GM12891 (cell line): ENCODE results near the gene RAP1GDS1.
"Not testable (repeated sequence)": the region's sequence is repeated elsewhere in the genome, so short reads cannot be mapped to it uniquely, and the experiment has no call there.

Experiments
- DNase-seq: peaks from one replicate; pipeline ENCODE4 v3.0.0; 2011; ENCODE audit warnings: low spot score; ENCODE audit not compliant: insufficient read length
- FAIRE-seq: peaks from 2 replicates; lab custom pipeline; 2011; peaks lifted over from hg19 to GRCh38; lab: Jason Lieb, UNC
- PAX5 ChIP-seq: IDR thresholded peaks from 2 replicates; pipeline ENCODE4 v1.6.1; 2011; ENCODE audit warnings: low read length, moderate library complexity, mild to moderate bottlenecking; ENCODE audit not compliant: insufficient read depth, severe bottlenecking
- POLR2A ChIP-seq: IDR thresholded peaks from 2 replicates; pipeline ENCODE4 v1.6.1; 2011; ENCODE audit warnings: low read depth, low read length, control low read depth
- POLR2AphosphoS5 ChIP-seq: IDR thresholded peaks from 2 replicates; pipeline ENCODE4 v1.6.1; 2011; ENCODE audit warnings: low read depth, low read length, control low read depth
- POU2F2 ChIP-seq: IDR thresholded peaks from 2 replicates; pipeline ENCODE4 v1.6.1; 2011; ENCODE audit warnings: low read depth, mild to moderate bottlenecking, control low read depth, low read length, moderate library complexity
- SPI1 ChIP-seq: IDR thresholded peaks from 2 replicates; pipeline ENCODE4 v1.6.1; 2011; ENCODE audit warnings: low read depth, low read length, control low read depth
- TAF1 ChIP-seq: IDR thresholded peaks from 2 replicates; pipeline ENCODE4 v1.6.1; 2011; ENCODE audit warnings: low read depth, low read length, control low read depth

The RAP1GDS1 gene

DNA sequence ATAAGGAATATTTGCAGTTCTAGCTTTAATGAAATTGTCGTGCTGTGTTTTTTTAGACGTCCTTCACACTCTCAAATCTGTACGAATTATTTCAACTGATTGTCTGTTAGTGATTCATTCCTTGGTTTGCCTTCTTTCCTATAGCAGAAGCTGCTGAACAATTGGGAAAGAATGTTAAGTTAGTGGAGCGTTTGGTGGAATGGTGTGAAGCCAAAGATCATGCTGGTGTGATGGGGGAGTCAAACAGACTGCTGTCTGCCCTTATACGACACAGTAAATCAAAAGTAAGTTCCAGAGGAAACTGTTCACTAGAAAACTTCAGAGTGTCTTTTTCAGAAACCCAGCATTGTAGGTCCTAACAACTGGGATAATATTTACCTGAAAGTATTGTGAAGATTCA, 159.9 kb downstream of the RAP1GDS1 start:
- FAIRE-seq (no peak), DNase-seq (no peak)
- no peak for TF ChIP-seq SPI1
- no peak for TF ChIP-seq TAF1
- TF ChIP-seq POU2F2: no peak
- TF ChIP-seq POLR2AphosphoS5: no peak
- TF ChIP-seq PAX5: no peak
- TF ChIP-seq POLR2A: no peak

DNA sequence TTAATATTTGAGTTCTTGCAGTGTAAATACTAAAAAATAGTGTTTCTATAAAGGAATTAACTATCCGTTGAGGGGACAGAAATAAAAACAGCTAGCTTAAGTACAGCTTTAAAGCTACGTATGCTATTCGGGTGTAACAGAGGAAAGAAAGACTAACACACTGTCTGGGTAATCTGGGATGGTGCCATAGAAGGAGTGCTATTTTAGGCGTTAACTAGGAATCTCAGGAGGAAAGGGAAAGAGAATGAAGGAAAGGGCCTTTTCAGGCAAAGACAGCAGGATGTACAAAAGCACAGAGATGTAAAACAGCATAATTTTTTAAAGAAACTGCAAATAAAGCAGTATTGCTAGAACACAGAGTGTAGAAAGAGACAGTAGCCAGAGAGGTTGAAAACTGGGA, 161.8 kb downstream of the RAP1GDS1 start:
- no peak for FAIRE-seq
- DNase-seq: no peak
- no peak for TF ChIP-seq POLR2AphosphoS5
- no peak for TF ChIP-seq TAF1
- no peak for TF ChIP-seq POLR2A
- TF ChIP-seq SPI1: no peak
- TF ChIP-seq PAX5: no peak
- no peak for TF ChIP-seq POU2F2

DNA sequence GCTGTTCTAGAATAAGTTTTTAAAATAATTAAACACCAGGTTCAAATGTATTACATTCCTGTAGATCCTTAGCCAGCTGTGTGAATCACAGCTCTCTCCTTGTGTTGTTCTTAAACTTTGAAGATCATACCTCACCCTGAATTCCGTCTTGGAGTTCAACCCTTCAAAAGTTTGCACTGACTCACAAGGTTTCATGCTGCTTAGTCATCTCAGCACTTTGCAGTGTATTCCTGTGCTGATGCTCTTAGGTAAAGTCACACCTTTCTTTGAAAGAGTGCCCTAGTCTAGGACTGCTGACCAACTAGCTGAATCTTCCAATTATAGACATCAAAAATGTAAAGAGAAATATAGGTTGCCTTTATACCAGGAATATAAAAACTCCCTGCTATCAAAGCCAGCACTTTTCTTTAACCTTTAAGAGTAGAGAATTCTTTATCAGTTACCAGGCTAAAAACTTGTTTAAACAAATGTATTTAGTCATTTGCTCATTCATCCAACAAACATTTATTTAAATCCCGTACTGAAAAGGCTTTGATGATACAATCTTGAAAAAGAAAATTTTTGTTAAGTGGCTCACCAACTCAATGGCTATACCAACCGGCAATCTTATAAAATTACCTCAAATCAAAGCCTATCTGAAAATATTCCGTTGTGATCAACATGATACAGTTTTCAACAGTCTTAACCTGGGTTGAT, 169.7 kb downstream of the RAP1GDS1 start:
- no peak for TF ChIP-seq POLR2A
- TF ChIP-seq SPI1: no peak
- no peak for TF ChIP-seq POU2F2
- no peak for TF ChIP-seq PAX5
- TF ChIP-seq TAF1: no peak
- TF ChIP-seq POLR2AphosphoS5: no peak
- FAIRE-seq (no peak), DNase-seq (no peak)

DNA sequence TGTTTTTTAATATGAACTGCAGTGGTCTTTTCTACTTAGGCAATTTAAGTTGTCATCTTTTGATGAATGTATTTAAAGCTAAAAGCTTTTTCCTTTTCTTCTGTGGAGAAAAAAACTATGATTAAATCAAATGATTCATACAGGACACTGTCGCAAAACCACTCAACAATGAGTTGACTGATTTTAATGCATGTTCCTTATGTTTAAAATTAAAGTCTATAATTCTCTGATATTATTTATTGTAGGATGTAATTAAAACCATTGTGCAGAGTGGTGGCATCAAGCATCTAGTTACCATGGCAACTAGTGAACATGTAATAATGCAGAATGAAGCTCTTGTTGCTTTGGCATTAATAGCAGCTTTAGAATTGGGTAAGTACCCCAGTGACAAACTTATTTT, 172.5 kb downstream of the RAP1GDS1 start:
- DNase-seq: no peak
- TF ChIP-seq POLR2AphosphoS5: no peak
- FAIRE-seq: no peak

DNA sequence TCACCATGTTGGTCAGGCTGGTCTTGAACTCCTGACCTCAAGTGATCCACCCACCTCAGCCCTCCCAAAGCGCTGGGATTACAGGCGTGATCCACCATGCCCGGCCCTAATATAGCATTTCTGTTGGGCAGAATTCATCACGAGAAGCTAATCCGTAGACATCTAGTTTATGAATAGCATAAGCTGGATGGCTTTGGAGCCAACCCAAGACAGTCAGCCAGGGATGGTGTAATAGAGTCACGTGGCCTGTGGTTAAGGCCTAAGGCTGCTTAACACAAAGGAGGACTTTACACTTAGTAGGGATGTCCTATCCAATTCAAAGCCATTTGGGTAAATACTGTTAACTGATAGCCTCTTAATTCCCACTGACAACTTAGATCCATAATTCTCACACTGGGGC, 173.6 kb downstream of the RAP1GDS1 start:
- no peak for DNase-seq
- no peak for TF ChIP-seq POLR2A
- TF ChIP-seq TAF1: no peak
- TF ChIP-seq SPI1: no peak
- no peak for TF ChIP-seq POU2F2
- TF ChIP-seq PAX5: no peak
- no peak for TF ChIP-seq POLR2AphosphoS5
- no peak for FAIRE-seq

DNA sequence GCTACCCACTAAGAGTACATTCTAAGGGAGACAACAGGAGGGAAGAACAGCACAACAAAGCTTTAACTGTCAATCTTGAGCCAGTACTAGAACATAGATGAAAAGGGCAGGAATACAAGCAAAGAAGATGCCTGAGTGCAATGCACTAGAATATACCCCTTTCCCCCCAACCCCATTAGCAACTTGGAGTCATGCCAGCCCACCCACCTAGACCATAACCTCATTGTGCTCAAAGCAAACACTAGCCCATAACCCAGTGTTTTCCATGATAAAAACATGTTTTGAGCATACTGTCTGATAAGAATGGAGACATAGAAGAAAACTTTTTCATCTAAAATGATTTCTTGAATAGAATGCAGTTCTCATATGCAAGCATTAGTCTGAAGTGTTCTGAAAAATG, 183.2 kb downstream of the RAP1GDS1 start:
- TF ChIP-seq TAF1 (no peak), SPI1 (no peak), POLR2AphosphoS5 (no peak), POLR2A (no peak), POU2F2 (no peak), PAX5 (no peak)
- DNase-seq: no peak
- FAIRE-seq: peak; percentile 20

DNA sequence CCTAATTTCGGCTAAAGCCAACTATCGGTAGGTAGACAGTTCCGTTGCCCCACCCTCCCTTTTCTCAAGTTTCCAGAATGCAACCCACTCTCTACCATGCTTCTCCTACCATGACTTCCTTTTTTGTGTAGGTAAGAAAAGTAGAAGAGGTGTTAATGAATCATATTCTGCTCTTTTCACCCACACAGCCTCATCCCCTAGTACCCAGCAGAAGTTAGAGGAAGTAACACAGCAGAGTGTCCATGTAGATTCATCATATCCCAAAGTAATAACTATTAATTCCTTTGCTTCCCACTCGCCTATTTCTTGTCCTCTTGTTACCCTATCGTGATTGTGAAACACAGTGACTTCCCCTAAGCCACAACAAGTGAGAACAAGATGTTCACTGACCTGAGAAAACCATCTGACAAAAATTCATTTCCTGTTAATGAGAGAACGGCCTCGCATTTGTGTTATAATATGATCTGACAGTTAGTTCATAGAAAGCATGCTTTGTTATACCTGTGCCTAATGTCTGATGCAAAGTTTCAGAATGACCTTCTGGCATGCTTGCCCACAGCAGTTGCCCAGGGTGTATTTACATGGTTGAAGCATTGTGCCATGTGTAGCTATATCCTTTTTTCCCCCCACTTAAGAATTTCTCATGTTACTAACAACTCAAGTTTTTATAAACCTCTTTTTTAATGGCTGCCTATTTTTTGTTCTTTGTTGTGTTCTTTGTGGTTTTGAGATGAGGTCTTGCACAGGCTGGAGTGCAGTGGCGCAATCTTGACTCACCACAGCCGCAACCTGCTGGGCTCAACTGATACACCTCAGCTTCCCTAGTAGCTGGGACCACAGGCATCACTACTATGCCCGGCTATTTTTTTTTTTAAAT, 185.6 kb downstream of the RAP1GDS1 start:
- TF ChIP-seq POLR2AphosphoS5: no peak
- TF ChIP-seq SPI1: peak; percentile 66
- DNase-seq (no peak), FAIRE-seq (peak; percentile 92)

DNA sequence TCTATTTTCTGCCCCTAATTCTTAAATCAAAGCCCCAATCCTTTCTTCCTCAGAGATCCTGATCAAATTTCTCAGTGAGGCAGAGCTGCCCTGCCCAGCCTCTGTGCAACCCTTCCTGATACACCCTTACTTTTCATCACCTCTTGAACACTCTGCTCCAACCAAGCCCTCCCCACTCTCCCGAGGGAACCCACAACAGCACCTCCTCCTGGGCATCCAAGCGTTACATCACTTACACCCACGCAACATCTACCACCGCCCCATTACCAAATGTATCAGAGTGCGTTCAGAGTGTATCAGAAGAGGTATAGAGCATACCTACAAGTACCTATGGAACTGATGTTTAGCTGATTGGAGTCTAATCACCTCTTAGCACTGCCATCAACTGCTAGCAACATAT, 186.5 kb downstream of the RAP1GDS1 start:
- peak; percentile 84 for FAIRE-seq
- no peak for TF ChIP-seq TAF1
- no peak for TF ChIP-seq POLR2AphosphoS5
- no peak for TF ChIP-seq SPI1
- no peak for TF ChIP-seq POU2F2
- TF ChIP-seq PAX5: no peak
- no peak for TF ChIP-seq POLR2A
- DNase-seq: no peak

DNA sequence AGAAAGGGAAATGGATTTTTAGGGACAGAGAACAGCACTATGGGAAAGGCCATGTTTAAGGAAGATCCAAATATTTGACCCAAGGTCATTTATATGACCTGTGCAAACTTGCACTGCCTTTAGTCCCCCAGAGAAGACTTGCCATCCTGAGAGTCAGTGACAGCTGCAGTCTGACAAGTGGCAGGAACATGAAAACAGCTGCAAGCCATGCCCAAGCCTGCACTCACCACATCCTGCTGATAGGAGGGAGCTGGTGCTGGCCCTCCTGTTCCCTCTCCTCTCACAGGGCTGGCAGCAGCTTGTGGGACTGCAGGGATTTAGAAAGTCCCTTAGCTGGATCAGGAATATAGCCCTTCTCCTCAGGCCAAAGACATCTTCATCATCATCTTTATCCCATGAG, 187.7 kb downstream of the RAP1GDS1 start:
- no peak for DNase-seq
- TF ChIP-seq POLR2A: no peak
- TF ChIP-seq PAX5: no peak
- no peak for TF ChIP-seq TAF1
- TF ChIP-seq SPI1: no peak
- TF ChIP-seq POLR2AphosphoS5: no peak
- no peak for TF ChIP-seq POU2F2

DNA sequence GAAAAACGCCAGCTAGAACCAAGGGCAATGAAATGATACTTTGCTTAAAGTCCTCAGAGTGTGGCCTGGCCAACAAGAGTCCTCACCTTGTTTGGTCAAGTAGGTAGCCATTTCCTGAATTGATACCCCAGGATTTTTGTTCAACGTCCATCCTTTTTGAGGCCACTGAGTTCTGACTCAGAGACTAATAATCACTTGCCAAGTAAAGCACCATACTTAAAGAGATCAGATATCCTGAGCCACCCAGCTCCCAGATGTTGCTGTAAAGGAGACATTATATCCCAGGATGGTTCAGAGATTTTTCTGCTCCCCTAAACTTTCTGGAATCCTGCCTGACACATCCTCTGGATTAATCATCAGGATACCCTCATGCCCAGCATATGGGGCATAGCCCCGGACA, 190.9 kb downstream of the RAP1GDS1 start:
- DNase-seq: no peak
- no peak for FAIRE-seq
- TF ChIP-seq POLR2AphosphoS5: no peak
- TF ChIP-seq PAX5: no peak
- TF ChIP-seq SPI1: no peak
- TF ChIP-seq POLR2A: no peak
- TF ChIP-seq TAF1: no peak
- no peak for TF ChIP-seq POU2F2

More for the DNA sequence above, 187.7 kb downstream of the RAP1GDS1 start:
- FAIRE-seq: no peak

DNA sequence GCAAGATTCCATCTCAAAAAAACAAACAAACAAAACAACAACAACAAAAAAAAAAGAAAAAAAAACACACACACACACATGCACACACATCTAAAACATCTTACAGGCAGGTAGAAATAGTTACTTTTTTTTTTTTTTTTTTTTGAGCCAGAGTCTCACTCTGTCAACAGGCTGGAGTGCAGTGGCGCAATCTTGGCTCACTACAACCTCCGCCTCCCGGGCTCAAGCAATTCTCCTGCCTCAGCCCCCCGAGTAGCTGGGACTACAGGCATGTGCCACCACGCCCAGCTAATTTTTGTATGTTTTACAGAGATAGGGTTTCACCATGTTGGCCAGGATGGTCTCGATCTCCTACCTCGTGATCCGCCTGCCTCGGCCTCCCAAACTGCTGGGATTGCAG, 196.2 kb downstream of the RAP1GDS1 start:
- FAIRE-seq: not testable (repeated sequence)

DNA sequence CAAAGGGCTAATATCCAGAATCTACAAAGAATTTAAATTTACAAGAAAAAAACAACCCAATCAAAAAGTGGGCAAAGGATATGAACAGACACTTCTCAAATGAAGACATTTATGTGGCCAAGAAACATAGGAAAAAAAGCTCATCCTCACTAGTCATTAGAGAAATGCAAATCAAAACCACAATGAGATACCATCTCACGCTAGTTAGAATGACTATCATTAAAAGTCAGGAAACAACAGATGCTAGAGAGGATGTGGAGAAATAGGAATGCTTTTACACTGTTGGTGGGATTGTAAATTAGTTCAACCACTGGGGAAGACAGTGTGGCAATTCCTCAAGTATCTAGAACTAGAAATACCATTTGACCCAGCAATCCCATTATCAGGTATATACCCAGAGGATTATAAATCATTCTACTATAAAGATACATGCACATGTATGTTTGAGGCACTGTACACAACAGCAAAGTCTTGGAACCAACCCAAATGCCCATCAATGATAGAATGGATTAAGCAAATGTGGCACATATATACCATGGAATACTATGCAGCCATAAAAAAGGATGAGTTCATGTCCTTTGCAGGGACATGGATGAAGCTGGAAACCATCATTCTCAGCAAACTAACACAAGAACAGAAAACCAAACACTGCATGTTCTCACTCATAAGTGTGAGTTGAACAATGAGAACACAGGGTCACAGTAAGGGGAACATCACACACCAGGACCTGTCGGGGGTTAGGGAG, 200.1 kb downstream of the RAP1GDS1 start:
- not testable (repeated sequence) for FAIRE-seq, DNase-seq

More for the DNA sequence above, 196.2 kb downstream of the RAP1GDS1 start:
- DNase-seq: not testable (repeated sequence)
